Testis (tissue), 2 donors: ENCODE results near the gene RSF1.

Experiments used
- CTCF ChIP-seq, 3 experiments: fragments of 450-650 bp in 2 of 3; fragments of 200-600 bp in 1 of 3; sonication (generic) in 1 of 3; IDR thresholded peaks; one replicate each; pipeline ENCODE4 v1.5.1; 2016 to 2019; ENCODE audit warnings: antibody characterized with exemption in 3 of 3, mild to moderate bottlenecking in 2 of 3, moderate library complexity in 1 of 3
- POLR2A ChIP-seq: fragments of 450-650 bp; IDR thresholded peaks from one replicate; pipeline ENCODE4 v1.6.1; 2017; ENCODE audit warnings: antibody characterized with exemption, mild to moderate bottlenecking, moderate library complexity

GRCh38 chr11:77704029-77704428 is 116.5 kb downstream of the RSF1 start:
- TF ChIP-seq CTCF (IDR thresholded peaks at IDR 0.05) (no peak), POLR2A (no peak)
